ENCODE data around the gene TGM2. TPM values are rescaled to one million over a fixed set of nuclear protein-coding genes. Genes with fewer than 3 reads are reported as not detected.

Gene TGM2
- total RNA-seq, 1 donor from 2014 or later, result 362 TPM

- H3K36me3 ChIP-seq, result no peaks in the 10 kb centered on the region
- no peaks in the 10 kb centered on the region for H3K4me1 ChIP-seq
- DNase-seq, result no peak
- intact Hi-C loops (cut with DNase I), result no loop called here
- H3K9me3 ChIP-seq, result no peaks in the 10 kb centered on the region
- no peak overlapping the region for H3K27ac ChIP-seq
- ATAC-seq, result no peak
- no peak for TF ChIP-seq CTCF (IDR thresholded peaks at IDR 0.05)
- no peak overlapping the region for H3K4me3 ChIP-seq
- H3K27me3 ChIP-seq (ENCODE audit: low read depth), result no peaks in the 10 kb centered on the region
Observed at GRCh38 chr20:38208088-38208487, 43.0 kb upstream of the TGM2 start.

GRCh38 chr20:38207621-38208020 is 42.6 kb upstream of the TGM2 start:
- H3K9me3 ChIP-seq, result no peaks in the 10 kb centered on the region
- ATAC-seq (no peak), DNase-seq (no peak)
- intact Hi-C loops (cut with DNase I), result no loop called here
- H3K27me3 ChIP-seq (ENCODE audit: low read depth), result no peaks in the 10 kb centered on the region
- no peak for TF ChIP-seq CTCF (IDR thresholded peaks at IDR 0.05)
- no peak overlapping the region for H3K27ac ChIP-seq
- no peaks in the 10 kb centered on the region for H3K4me1 ChIP-seq
- H3K36me3 ChIP-seq, result no peaks in the 10 kb centered on the region
- no peak overlapping the region for H3K4me3 ChIP-seq

GRCh38 chr20:38205001-38205400 is 39.9 kb upstream of the TGM2 start:
- Histone ChIP-seq H3K9me3 (no peaks in the 10 kb centered on the region), H3K27me3 (ENCODE audit: low read depth) (no peaks in the 10 kb centered on the region), H3K4me1 (no peaks in the 10 kb centered on the region), H3K36me3 (no peaks in the 10 kb centered on the region), H3K4me3 (no peak overlapping the region), H3K27ac (no peak overlapping the region)
- intact Hi-C loops (cut with DNase I), result no loop called here
- no peak for DNase-seq
- no peak for TF ChIP-seq CTCF (IDR thresholded peaks at IDR 0.05)
- ATAC-seq, result no peak

GRCh38 chr20:38203981-38204357 is 38.9 kb upstream of the TGM2 start:
- Histone ChIP-seq H3K4me3 (no peak overlapping the region), H3K27ac (no peak overlapping the region), H3K4me1 (no peaks in the 10 kb centered on the region), H3K36me3 (no peaks in the 10 kb centered on the region), H3K27me3 (ENCODE audit: low read depth) (no peaks in the 10 kb centered on the region), H3K9me3 (no peaks in the 10 kb centered on the region)
- no peak for ATAC-seq
- intact Hi-C loops (cut with DNase I), result no loop called here
- no peak for TF ChIP-seq CTCF (IDR thresholded peaks at IDR 0.05)
- no peak for DNase-seq

GRCh38 chr20:38203337-38203980 is 38.4 kb upstream of the TGM2 start:
- intact Hi-C loops (cut with DNase I), result no loop called here
- no peaks in the 10 kb centered on the region for H3K9me3 ChIP-seq
- ATAC-seq (no peak), DNase-seq (no peak)
- H3K36me3 ChIP-seq, result no peaks in the 10 kb centered on the region
- H3K27ac ChIP-seq, result no peak overlapping the region
- TF ChIP-seq CTCF (IDR thresholded peaks at IDR 0.05), result no peak
- no peak overlapping the region for H3K4me3 ChIP-seq
- no peaks in the 10 kb centered on the region for H3K27me3 ChIP-seq (ENCODE audit: low read depth)
- H3K4me1 ChIP-seq, result no peaks in the 10 kb centered on the region

- no peak overlapping the region for H3K4me3 ChIP-seq
- ATAC-seq, result no peak
- no peak for DNase-seq
- H3K4me1 ChIP-seq, result no peaks in the 10 kb centered on the region
- no peaks in the 10 kb centered on the region for H3K36me3 ChIP-seq
- no peaks in the 10 kb centered on the region for H3K9me3 ChIP-seq
- no peak for TF ChIP-seq CTCF (IDR thresholded peaks at IDR 0.05)
- no peak overlapping the region for H3K27ac ChIP-seq
- intact Hi-C loops (cut with DNase I), result no loop called here
- H3K27me3 ChIP-seq (ENCODE audit: low read depth), result no peaks in the 10 kb centered on the region
Observed at GRCh38 chr20:38202982-38203293, 37.9 kb upstream of the TGM2 start.

All from lower lobe of right lung (tissue), 2 donors.